GM23338 (cell line): Measurements from ENCODE around the gene USH2A. TPM values are rescaled to one million over a fixed set of nuclear protein-coding genes. Genes with fewer than 3 reads are reported as not detected.

ENCODE experiments used
- ATAC-seq: fragments of 200-7000 bp; cut with Tn5 transposase; 3 replicates; pipeline ENCODE4 v1.9.1; 2020
- DNase-seq: peaks from one replicate; pipeline ENCODE4 v3.0.0-alpha.2; 2015; ENCODE audit warnings: low spot score
- H2AFZ ChIP-seq: fragments of 200-600 bp; sonication (generic); 2 replicates; pipeline ENCODE4 v1.8.0; 2016; ENCODE audit warnings: antibody characterized with exemption, mild to moderate bottlenecking, moderate library complexity
- H3F3A ChIP-seq: fragments of 200-600 bp; sonication (generic); replicated peaks from 2 replicates; pipeline ENCODE4 v1.8.0; 2017; ENCODE audit warnings: antibody characterized with exemption, mixed run types, low read depth
- H3K27ac ChIP-seq: fragments of 200-600 bp; sonication (generic); 2 replicates; pipeline ENCODE4 v1.6.1; 2016; ENCODE audit warnings: low read depth
- H3K27me3 ChIP-seq: fragments of 200-600 bp; sonication (generic); 2 replicates; pipeline ENCODE4 v1.8.0; 2016; ENCODE audit warnings: mild to moderate bottlenecking, mixed run types, moderate library complexity; ENCODE audit not compliant: insufficient read depth
- H3K36me3 ChIP-seq: fragments of 200-600 bp; sonication (generic); 2 replicates; pipeline ENCODE4 v1.8.0; 2016; ENCODE audit warnings: mild to moderate bottlenecking; ENCODE audit not compliant: insufficient read depth
- H3K4me1 ChIP-seq: fragments of 200-600 bp; sonication (generic); 2 replicates; pipeline ENCODE4 v1.8.0; 2016; ENCODE audit warnings: mild to moderate bottlenecking, moderate library complexity; ENCODE audit not compliant: insufficient read depth
- H3K4me2 ChIP-seq: fragments of 200-600 bp; sonication (generic); 2 replicates; pipeline ENCODE4 v1.7.1; 2017; ENCODE audit warnings: mixed run types
- H3K4me3 ChIP-seq: fragments of 200-600 bp; sonication (generic); 2 replicates; pipeline ENCODE4 v1.6.1; 2016; ENCODE audit warnings: mixed run types
- H3K79me2 ChIP-seq: fragments of 200-600 bp; sonication (generic); replicated peaks from 2 replicates; pipeline ENCODE4 v1.8.0; 2017; ENCODE audit warnings: mild to moderate bottlenecking; ENCODE audit not compliant: insufficient read depth
- H3K9me2 ChIP-seq: fragments of 200-600 bp; sonication (generic); 2 replicates; pipeline ENCODE4 v1.8.0; 2017; ENCODE audit not compliant: insufficient read depth
- H4K20me1 ChIP-seq: fragments of 200-600 bp; sonication (generic); replicated peaks from 2 replicates; pipeline ENCODE4 v1.8.0; 2017; ENCODE audit warnings: mild to moderate bottlenecking; ENCODE audit not compliant: insufficient read depth
- H3K27ac Mint-ChIP-seq: 2 replicates; pipeline ENCODE4 v1.8.0; 2020; ENCODE audit warnings: inconsistent platforms, mild to moderate bottlenecking, moderate library complexity, mixed read lengths
- H3K27me3 Mint-ChIP-seq: 3 replicates; pipeline ENCODE4 v1.8.0; 2022; ENCODE audit warnings: low read depth, mild to moderate bottlenecking, moderate library complexity, mixed read lengths, inconsistent platforms; ENCODE audit not compliant: insufficient read depth, poor library complexity
- H3K36me3 Mint-ChIP-seq: 3 replicates; pipeline ENCODE4 v1.8.0; 2021; ENCODE audit warnings: low read depth, mild to moderate bottlenecking, inconsistent platforms, moderate library complexity, mixed read lengths
- H3K4me1 Mint-ChIP-seq: 3 replicates; pipeline ENCODE4 v1.8.0; 2020; ENCODE audit warnings: mild to moderate bottlenecking, inconsistent platforms, mixed read lengths
- H3K4me3 Mint-ChIP-seq: 3 replicates; pipeline ENCODE4 v1.8.0; 2021; ENCODE audit warnings: moderate library complexity, mild to moderate bottlenecking, inconsistent platforms, mixed read lengths
- H3K9me3 Mint-ChIP-seq: 3 replicates; pipeline ENCODE4 v1.8.0; 2020; ENCODE audit warnings: moderate library complexity, mild to moderate bottlenecking, inconsistent platforms, mixed read lengths
- CREB1 ChIP-seq: fragments of 250-450 bp; sonication (Bioruptor Pico); IDR thresholded peaks from 2 replicates; pipeline ENCODE4 v1.5.0; 2020; ENCODE audit warnings: low read depth, mild to moderate bottlenecking, moderate library complexity
- CTCF ChIP-seq, 2 experiments: fragments of 200-600 bp in 1 of 2; sonication (generic) in 1 of 2; conservative IDR thresholded peaks; 2 replicates each; pipeline versions ENCODE4 v1.5.1 to v1.6.1; 2016 to 2017; ENCODE audit warnings: antibody characterized with exemption in 2 of 2, low read depth in 2 of 2, mild to moderate bottlenecking in 2 of 2, moderate library complexity in 1 of 2
- ETS1 ChIP-seq: IDR thresholded peaks from 2 replicates; pipeline ENCODE4 v1.6.1; 2016; ENCODE audit warnings: antibody characterized with exemption
- EZH2 ChIP-seq: fragments of 200-600 bp; sonication (generic); IDR thresholded peaks from one replicate; pipeline ENCODE4 v1.8.0; 2017; ENCODE audit warnings: antibody characterized with exemption, mild to moderate bottlenecking, low read depth; ENCODE audit not compliant: unreplicated experiment
- EZH2phosphoT487 ChIP-seq: fragments of 200-600 bp; sonication (generic); IDR thresholded peaks from one replicate; pipeline ENCODE4 v1.8.1; 2018; ENCODE audit warnings: antibody characterized with exemption; ENCODE audit not compliant: unreplicated experiment
- NANOG ChIP-seq: IDR thresholded peaks from 2 replicates; pipeline ENCODE4 v1.6.1; 2016; ENCODE audit warnings: antibody characterized with exemption, borderline replicate concordance
- POLR2AphosphoS5 ChIP-seq: IDR thresholded peaks from 2 replicates; pipeline ENCODE4 v1.6.1; 2016; ENCODE audit warnings: antibody characterized with exemption, low read depth
- REST ChIP-seq: IDR thresholded peaks from one replicate; pipeline ENCODE4 v1.6.1; 2018; ENCODE audit warnings: antibody characterized with exemption; ENCODE audit not compliant: unreplicated experiment
- STAT1 ChIP-seq: IDR thresholded peaks from one replicate; pipeline ENCODE4 v1.6.1; 2016; ENCODE audit warnings: antibody characterized with exemption; ENCODE audit not compliant: unreplicated experiment
- ZNF114 ChIP-seq: fragments of 250-450 bp; sonication (Bioruptor Pico); IDR thresholded peaks from 2 replicates; pipeline ENCODE4 v1.5.0; 2020; ENCODE audit warnings: mild to moderate bottlenecking, moderate library complexity
- ZNF462 ChIP-seq: fragments of 250-450 bp; sonication (Bioruptor Pico); IDR thresholded peaks from 2 replicates; pipeline ENCODE4 v1.5.0; 2020; ENCODE audit warnings: mild to moderate bottlenecking, moderate library complexity
- polyA plus RNA-seq: library from polyadenylated mRNA; unstranded; fragments of >200 nt; fragmentation: Nextera tagmentation; extraction: Ambion mirVana; gene quantifications from 2 replicates; pipeline ENCODE4 v1.2.1, GENCODE V29; 2016
- total RNA-seq: library from RNA; depleted of rRNA; stranded (reverse); fragments of >200 nt; shearing (Covaris generic); gene quantifications from 2 replicates; pipeline ENCODE4 v1.2.3, GENCODE V29; 2014

The USH2A gene
- total and polyA plus RNA-seq, 2 experiments from 2014 or later: 0.03 TPM

- Mint-ChIP-seq H3K9me3 (no peaks in the 10 kb centered on the region; the same call in 2 of the 3 replicates), H3K4me3 (no peak overlapping the region), H3K4me1 (no peaks in the 10 kb centered on the region), H3K27ac (no peak overlapping the region), H3K27me3 (peaks cover 1% of the 10 kb centered on the region), H3K36me3 (no peaks in the 10 kb centered on the region)
- no peak overlapping the region for H3K27ac ChIP-seq
- no peaks in the 10 kb centered on the region for H3K4me1 ChIP-seq
- ATAC-seq (no peak), DNase-seq (no peak)
- H4K20me1 ChIP-seq: no peaks in the 10 kb centered on the region
- no peak overlapping the region for H2AFZ ChIP-seq
- no peak overlapping the region for H3K4me2 ChIP-seq
- peaks cover 4% of the 10 kb centered on the region; the same call in 1 of the 2 replicates for H3K9me2 ChIP-seq
- no peak overlapping the region for H3K4me3 ChIP-seq
- no peaks in the 10 kb centered on the region for H3F3A ChIP-seq
- no peaks in the 10 kb centered on the region for H3K79me2 ChIP-seq
- no peaks in the 10 kb centered on the region for H3K36me3 ChIP-seq
- TF ChIP-seq EZH2phosphoT487: no peak
- no peak for TF ChIP-seq CREB1
- TF ChIP-seq POLR2AphosphoS5: no peak
- no peak for TF ChIP-seq STAT1
- no peak for TF ChIP-seq CTCF (conservative IDR thresholded peaks at IDR 0.05; ENCODE audit: low read depth in 2 of 2)
- no peak for TF ChIP-seq ZNF114 (CRISPR knock-in tag)
- TF ChIP-seq ETS1: no peak
- TF ChIP-seq REST: no peak
- no peak for TF ChIP-seq ZNF462 (CRISPR knock-in tag)
- TF ChIP-seq EZH2: no peak
- TF ChIP-seq NANOG: no peak
- H3K27me3 ChIP-seq: no peaks in the 10 kb centered on the region
Observed at GRCh38 chr1:215797859-215798258, 625.4 kb downstream of the USH2A start.
